Activated naive CD8-positive, alpha-beta T cell (primary cell): ENCODE measurements around the gene NR2F1-AS1.
A peak's percentile ranks its signal among the peaks of the same experiment; 100 is the strongest.

Experiments used
- H3K27ac Mint-ChIP-seq: one replicate; pipeline ENCODE4 v1.8.0; 2021; ENCODE audit warnings: mixed read lengths
- H3K27me3 Mint-ChIP-seq: one replicate; pipeline ENCODE4 v1.8.0; 2021; ENCODE audit warnings: mixed read lengths
- H3K36me3 Mint-ChIP-seq: one replicate; pipeline ENCODE4 v1.8.0; 2021; ENCODE audit warnings: mixed read lengths
- H3K4me1 Mint-ChIP-seq: one replicate; pipeline ENCODE4 v1.8.0; 2021; ENCODE audit warnings: low read depth, mixed read lengths
- H3K4me3 Mint-ChIP-seq: one replicate; pipeline ENCODE4 v1.8.0; 2021; ENCODE audit warnings: mild to moderate bottlenecking, mixed read lengths
- H3K9me3 Mint-ChIP-seq: one replicate; pipeline ENCODE4 v1.8.0; 2021; ENCODE audit warnings: low read depth, mixed read lengths

The NR2F1-AS1 gene

GRCh38 chr5:93580927-93581445 is at the start of gene NR2F1-AS1:
NR2F1-AS1 (minus strand) TSS chr5:93581219.
- no peak within 1 kb of the TSS for H3K27ac Mint-ChIP-seq
- H3K9me3 Mint-ChIP-seq, result no peaks in the 10 kb centered on the region
- no peaks in the 10 kb centered on the region for H3K36me3 Mint-ChIP-seq
- H3K27me3 Mint-ChIP-seq, result peaks cover 37% of the 10 kb centered on the region
- H3K4me1 Mint-ChIP-seq, result peaks cover 27% of the 10 kb centered on the region
- H3K4me3 Mint-ChIP-seq, result peak within 1 kb of the TSS; percentile 89

- H3K4me3 Mint-ChIP-seq, result no peak overlapping the region
- no peaks in the 10 kb centered on the region for H3K27me3 Mint-ChIP-seq
- no peak overlapping the region for H3K27ac Mint-ChIP-seq
- H3K9me3 Mint-ChIP-seq, result no peaks in the 10 kb centered on the region
- peaks cover 13% of the 10 kb centered on the region for H3K4me1 Mint-ChIP-seq
- H3K36me3 Mint-ChIP-seq, result peaks cover 16% of the 10 kb centered on the region
Measured at GRCh38 chr5:93626801-93627200, 45.8 kb upstream of the NR2F1-AS1 start.

GRCh38 chr5:93623153-93623552 is 42.1 kb upstream of the NR2F1-AS1 start:
- Mint-ChIP-seq H3K9me3 (no peaks in the 10 kb centered on the region), H3K27me3 (peaks cover 3% of the 10 kb centered on the region), H3K4me3 (no peak overlapping the region), H3K36me3 (peaks cover 11% of the 10 kb centered on the region), H3K27ac (no peak overlapping the region), H3K4me1 (peaks cover 27% of the 10 kb centered on the region)

GRCh38 chr5:93622240-93622885 is 41.3 kb upstream of the NR2F1-AS1 start:
- H3K36me3 Mint-ChIP-seq, result peaks cover 11% of the 10 kb centered on the region
- H3K27me3 Mint-ChIP-seq, result peaks cover 3% of the 10 kb centered on the region
- no peak overlapping the region for H3K27ac Mint-ChIP-seq
- peaks cover 27% of the 10 kb centered on the region for H3K4me1 Mint-ChIP-seq
- no peaks in the 10 kb centered on the region for H3K9me3 Mint-ChIP-seq
- peak overlapping the region; percentile 64 for H3K4me3 Mint-ChIP-seq

- no peaks in the 10 kb centered on the region for H3K9me3 Mint-ChIP-seq
- H3K4me1 Mint-ChIP-seq, result peaks cover 27% of the 10 kb centered on the region
- no peak overlapping the region for H3K27ac Mint-ChIP-seq
- H3K36me3 Mint-ChIP-seq, result peaks cover 7% of the 10 kb centered on the region
- peaks cover 3% of the 10 kb centered on the region for H3K27me3 Mint-ChIP-seq
- peak overlapping the region; percentile 51 for H3K4me3 Mint-ChIP-seq
Measured at GRCh38 chr5:93621327-93621798, 40.3 kb upstream of the NR2F1-AS1 start.

- Mint-ChIP-seq H3K9me3 (no peaks in the 10 kb centered on the region), H3K4me3 (peak overlapping the region; percentile 95), H3K36me3 (peaks cover 7% of the 10 kb centered on the region), H3K4me1 (peaks cover 27% of the 10 kb centered on the region), H3K27ac (no peak overlapping the region), H3K27me3 (peaks cover 3% of the 10 kb centered on the region)
Measured at GRCh38 chr5:93620487-93621326, 39.7 kb upstream of the NR2F1-AS1 start.

GRCh38 chr5:93616538-93617174 is 35.6 kb upstream of the NR2F1-AS1 start:
- Mint-ChIP-seq H3K27me3 (peaks cover 23% of the 10 kb centered on the region), H3K4me1 (peaks cover 17% of the 10 kb centered on the region), H3K36me3 (peaks cover 9% of the 10 kb centered on the region)

GRCh38 chr5:93612855-93613243 is 31.8 kb upstream of the NR2F1-AS1 start:
- Mint-ChIP-seq H3K27ac (no peak overlapping the region), H3K27me3 (peaks cover 51% of the 10 kb centered on the region), H3K36me3 (peaks cover 4% of the 10 kb centered on the region)

More at GRCh38 chr5:93616538-93617174, 35.6 kb upstream of the NR2F1-AS1 start:
- H3K4me3 Mint-ChIP-seq, result no peak overlapping the region
- no peak overlapping the region for H3K27ac Mint-ChIP-seq
- H3K9me3 Mint-ChIP-seq, result no peaks in the 10 kb centered on the region

GRCh38 chr5:93611976-93612854 is 31.2 kb upstream of the NR2F1-AS1 start:
- Mint-ChIP-seq H3K36me3 (peaks cover 4% of the 10 kb centered on the region), H3K9me3 (no peaks in the 10 kb centered on the region), H3K27ac (no peak overlapping the region), H3K27me3 (peaks cover 55% of the 10 kb centered on the region), H3K4me1 (peaks cover 13% of the 10 kb centered on the region), H3K4me3 (no peak overlapping the region)

More at GRCh38 chr5:93612855-93613243, 31.8 kb upstream of the NR2F1-AS1 start:
- Mint-ChIP-seq H3K4me1 (peaks cover 8% of the 10 kb centered on the region), H3K9me3 (no peaks in the 10 kb centered on the region), H3K4me3 (no peak overlapping the region)

- peaks cover 4% of the 10 kb centered on the region for H3K36me3 Mint-ChIP-seq
- peaks cover 60% of the 10 kb centered on the region for H3K27me3 Mint-ChIP-seq
- H3K27ac Mint-ChIP-seq, result no peak overlapping the region
- no peaks in the 10 kb centered on the region for H3K9me3 Mint-ChIP-seq
- peaks cover 13% of the 10 kb centered on the region for H3K4me1 Mint-ChIP-seq
- H3K4me3 Mint-ChIP-seq, result no peak overlapping the region
Measured at GRCh38 chr5:93611273-93611975, 30.4 kb upstream of the NR2F1-AS1 start.

GRCh38 chr5:93610581-93611272 is 29.7 kb upstream of the NR2F1-AS1 start:
- Mint-ChIP-seq H3K9me3 (no peaks in the 10 kb centered on the region), H3K36me3 (peaks cover 4% of the 10 kb centered on the region), H3K4me1 (peaks cover 13% of the 10 kb centered on the region), H3K27me3 (peaks cover 64% of the 10 kb centered on the region), H3K4me3 (no peak overlapping the region), H3K27ac (no peak overlapping the region)

GRCh38 chr5:93609762-93610161 is 28.7 kb upstream of the NR2F1-AS1 start:
- H3K27ac Mint-ChIP-seq, result no peak overlapping the region
- H3K36me3 Mint-ChIP-seq, result peaks cover 2% of the 10 kb centered on the region
- H3K4me1 Mint-ChIP-seq, result peaks cover 14% of the 10 kb centered on the region
- no peak overlapping the region for H3K4me3 Mint-ChIP-seq
- no peaks in the 10 kb centered on the region for H3K9me3 Mint-ChIP-seq
- peaks cover 73% of the 10 kb centered on the region for H3K27me3 Mint-ChIP-seq

GRCh38 chr5:93608855-93609254 is 27.8 kb upstream of the NR2F1-AS1 start:
- no peaks in the 10 kb centered on the region for H3K36me3 Mint-ChIP-seq
- peaks cover 16% of the 10 kb centered on the region for H3K4me1 Mint-ChIP-seq
- no peak overlapping the region for H3K27ac Mint-ChIP-seq
- H3K9me3 Mint-ChIP-seq, result no peaks in the 10 kb centered on the region
- peaks cover 69% of the 10 kb centered on the region for H3K27me3 Mint-ChIP-seq
- no peak overlapping the region for H3K4me3 Mint-ChIP-seq
